Measurements from ENCODE around the gene BCAP31.
A peak's percentile ranks its signal among the peaks of the same experiment; 100 is the strongest.

Gene BCAP31

DNA sequence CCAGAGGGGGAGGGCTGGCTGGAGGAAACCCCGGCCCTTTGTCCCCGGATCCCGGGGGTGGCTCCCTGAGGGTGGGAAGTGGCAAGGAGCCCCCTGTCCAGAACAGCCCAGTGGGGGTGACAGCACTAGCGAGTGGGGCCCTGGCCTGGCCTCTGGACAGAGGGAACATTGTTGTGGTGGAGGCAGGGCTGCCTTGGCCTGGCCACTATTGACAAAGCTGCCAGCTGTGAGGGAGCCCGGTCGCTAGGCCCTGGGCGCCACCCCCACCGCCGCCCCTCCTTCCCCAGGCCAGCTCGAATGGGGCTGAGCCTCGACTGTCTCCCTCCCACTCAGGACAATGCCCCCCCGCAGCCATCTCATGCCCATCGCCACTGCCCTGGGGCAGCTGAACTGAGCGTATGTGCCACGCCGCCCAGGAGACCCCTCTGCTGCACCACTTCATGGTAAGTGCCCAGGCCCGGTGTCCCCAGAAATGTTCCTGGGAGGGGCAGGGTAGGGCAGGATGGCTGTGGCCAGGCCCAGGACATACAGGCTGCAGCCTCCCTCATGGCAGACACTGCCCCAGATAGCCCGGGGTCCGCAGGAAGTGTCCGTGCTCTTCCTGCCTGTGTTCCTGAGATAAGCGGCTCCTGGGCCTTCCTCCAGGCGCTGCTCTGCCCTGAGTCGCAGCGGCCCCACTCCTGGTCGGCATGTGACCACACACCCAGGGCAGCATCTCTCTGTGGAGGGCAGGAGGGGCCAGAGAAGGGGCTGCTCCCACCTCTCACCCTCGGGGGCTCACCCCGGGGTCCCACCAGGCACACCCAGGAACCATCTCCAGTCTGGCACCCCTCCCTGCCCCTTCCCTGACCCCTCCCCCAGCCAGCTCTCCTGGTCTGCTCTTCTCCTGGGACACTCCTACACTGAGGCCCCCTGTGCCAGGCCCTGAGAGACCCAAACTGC, 41.2 kb upstream of the BCAP31 start:
- no peak for DNase-seq (ENCODE audit: low read depth)
- TF ChIP-seq, protein P1, sequence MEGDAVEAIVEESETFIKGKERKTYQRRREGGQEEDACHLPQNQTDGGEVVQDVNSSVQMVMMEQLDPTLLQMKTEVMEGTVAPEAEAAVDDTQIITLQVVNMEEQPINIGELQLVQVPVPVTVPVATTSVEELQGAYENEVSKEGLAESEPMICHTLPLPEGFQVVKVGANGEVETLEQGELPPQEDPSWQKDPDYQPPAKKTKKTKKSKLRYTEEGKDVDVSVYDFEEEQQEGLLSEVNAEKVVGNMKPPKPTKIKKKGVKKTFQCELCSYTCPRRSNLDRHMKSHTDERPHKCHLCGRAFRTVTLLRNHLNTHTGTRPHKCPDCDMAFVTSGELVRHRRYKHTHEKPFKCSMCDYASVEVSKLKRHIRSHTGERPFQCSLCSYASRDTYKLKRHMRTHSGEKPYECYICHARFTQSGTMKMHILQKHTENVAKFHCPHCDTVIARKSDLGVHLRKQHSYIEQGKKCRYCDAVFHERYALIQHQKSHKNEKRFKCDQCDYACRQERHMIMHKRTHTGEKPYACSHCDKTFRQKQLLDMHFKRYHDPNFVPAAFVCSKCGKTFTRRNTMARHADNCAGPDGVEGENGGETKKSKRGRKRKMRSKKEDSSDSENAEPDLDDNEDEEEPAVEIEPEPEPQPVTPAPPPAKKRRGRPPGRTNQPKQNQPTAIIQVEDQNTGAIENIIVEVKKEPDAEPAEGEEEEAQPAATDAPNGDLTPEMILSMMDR (IDR thresholded peaks at IDR 0.05; ENCODE audit: control insufficient read depth, extremely low read depth, insufficient read depth) = no peak
- peak overlapping the region; percentile 68 for H3K4me3 ChIP-seq (ENCODE audit: low read depth, low read length)

DNA sequence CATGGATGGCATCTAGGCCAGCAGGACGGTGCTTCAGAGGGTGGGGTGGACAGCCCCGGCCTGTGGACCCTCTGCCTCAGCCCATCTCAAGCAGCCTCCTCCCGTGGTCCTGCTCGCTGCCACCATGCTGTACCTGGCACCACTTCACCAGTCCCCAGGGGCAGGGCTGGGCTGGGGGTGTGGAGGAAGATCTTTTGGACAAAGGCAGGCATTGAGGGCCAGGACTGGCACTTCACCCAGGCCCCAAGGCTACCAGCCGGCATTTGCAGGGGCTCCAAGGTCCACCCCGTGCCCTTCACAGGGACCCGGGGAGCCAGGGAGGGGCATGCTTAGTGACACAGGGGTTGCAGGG, 40.6 kb upstream of the BCAP31 start:
- H3K4me3 ChIP-seq (ENCODE audit: low read depth, low read length) = peak overlapping the region; percentile 68
- no peak for DNase-seq (ENCODE audit: low read depth)
- TF ChIP-seq, protein P1 (IDR thresholded peaks at IDR 0.05; ENCODE audit: control insufficient read depth, extremely low read depth, insufficient read depth) = no peak

DNA sequence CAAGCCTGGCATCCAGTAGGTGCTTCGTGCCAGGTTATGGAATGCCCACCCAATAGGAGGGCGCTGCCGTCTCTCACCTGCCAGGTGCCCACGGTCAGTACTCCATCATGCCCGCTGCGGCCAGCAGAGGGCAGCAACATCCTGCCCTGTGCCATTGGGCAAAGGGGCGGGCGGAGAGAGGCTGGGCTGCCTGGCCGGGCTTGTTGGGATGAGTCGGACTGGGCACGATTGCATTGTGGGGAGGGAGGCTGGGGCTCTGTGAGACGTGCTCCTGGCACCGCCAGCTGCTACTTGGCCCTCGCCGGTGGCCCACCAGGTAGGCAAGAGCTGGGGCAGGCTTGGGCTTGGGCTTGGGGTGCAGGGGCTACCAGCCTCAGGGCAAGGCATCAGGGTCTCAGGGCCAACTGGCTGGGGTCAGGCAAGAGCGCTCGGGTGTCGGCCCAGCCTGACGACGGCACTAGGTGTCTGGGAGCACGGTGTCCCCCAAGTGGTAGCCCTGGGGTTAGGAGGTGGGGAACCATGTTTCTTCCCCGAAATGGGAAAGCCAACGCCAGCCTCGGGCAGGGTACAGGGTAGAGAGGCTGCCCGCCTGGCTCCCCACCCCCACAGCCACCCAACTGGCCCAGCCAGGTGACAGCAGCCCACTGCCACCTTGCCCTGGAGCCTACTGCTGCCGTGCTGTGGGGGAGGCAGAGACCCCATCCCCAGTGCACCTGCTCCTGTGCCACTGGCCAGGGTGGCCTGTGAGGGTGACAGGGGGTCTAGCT, 40.0 kb upstream of the BCAP31 start, which contains the start of gene PLXNB3:
TSS of gene PLXNB3 (plus strand) at position 261 of the 767 bp plus-strand sequence. CDS start 1,287 bp downstream, outside the sequence.
- H3K4me3 ChIP-seq (ENCODE audit: low read depth, low read length) = peak within 1 kb of the TSS; percentile 68
- TF ChIP-seq, protein P1 (IDR thresholded peaks at IDR 0.05; ENCODE audit: control insufficient read depth, extremely low read depth, insufficient read depth) = peak; percentile 92
- peak; percentile 42 for DNase-seq (ENCODE audit: low read depth)

DNA sequence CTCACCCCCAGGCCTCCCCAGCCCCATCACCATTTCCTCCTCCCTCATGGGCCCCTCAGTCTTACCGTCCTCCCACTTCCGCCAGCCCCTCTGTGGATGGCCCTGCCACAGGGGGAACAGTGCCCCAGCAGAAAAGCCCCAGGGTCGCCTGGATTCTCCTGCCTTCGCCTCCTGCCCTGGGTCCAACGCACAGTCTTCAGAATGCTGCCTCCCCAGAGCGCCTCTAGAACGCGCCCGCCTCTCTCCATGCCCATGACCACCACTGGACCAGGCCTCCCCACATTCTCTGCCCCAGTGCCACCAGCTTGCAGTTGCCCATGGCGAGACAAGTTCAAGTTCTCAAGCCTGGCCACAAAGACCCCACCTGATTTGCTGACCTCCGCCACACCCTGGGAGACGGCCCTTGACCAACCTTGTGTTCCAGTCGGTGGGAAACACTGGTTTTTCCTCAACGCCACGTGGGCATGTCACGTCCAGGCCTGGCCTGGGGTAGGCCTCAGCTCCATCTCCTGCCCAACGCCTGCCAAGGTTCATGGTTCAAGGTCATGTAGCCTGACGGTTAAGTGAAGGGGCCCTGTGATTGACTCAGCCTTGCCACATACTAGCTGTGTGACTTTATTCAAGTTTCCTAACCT, 39.2 kb upstream of the BCAP31 start:
- no peak for DNase-seq (ENCODE audit: low read depth)
- TF ChIP-seq, protein P1 (IDR thresholded peaks at IDR 0.05; ENCODE audit: control insufficient read depth, extremely low read depth, insufficient read depth) = no peak
- no peak overlapping the region for H3K4me3 ChIP-seq (ENCODE audit: low read depth, low read length)

DNA sequence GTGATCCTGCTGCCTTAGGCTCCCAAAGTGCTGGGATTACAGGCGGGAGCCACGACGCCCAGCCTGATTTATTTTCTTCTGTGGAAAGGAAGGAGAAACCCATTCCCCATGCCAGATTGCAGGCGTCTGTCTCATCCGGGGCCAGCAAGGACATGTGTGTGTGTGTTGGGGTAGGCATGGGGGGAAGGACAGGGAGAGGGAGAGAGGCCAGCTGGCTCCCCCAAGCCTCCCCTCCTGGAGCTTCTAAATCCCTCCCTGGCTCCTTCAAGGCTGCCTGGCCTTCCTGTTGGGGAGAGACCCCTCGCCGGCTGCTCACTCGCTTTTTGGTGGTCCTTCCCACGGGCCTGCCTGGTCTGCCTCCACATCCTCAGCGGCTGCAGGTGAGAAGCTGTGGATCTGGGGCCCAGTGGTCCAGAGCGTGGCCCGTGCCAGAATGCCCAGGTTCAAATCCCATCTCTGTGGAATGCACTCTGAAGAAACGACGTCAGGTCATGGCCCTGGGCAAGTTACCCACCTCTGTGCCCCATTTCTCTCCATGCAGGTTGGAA, 38.5 kb upstream of the BCAP31 start:
- no peak overlapping the region for H3K4me3 ChIP-seq (ENCODE audit: low read depth, low read length)
- TF ChIP-seq, protein P1 (IDR thresholded peaks at IDR 0.05; ENCODE audit: control insufficient read depth, extremely low read depth, insufficient read depth) = no peak
- DNase-seq (ENCODE audit: low read depth) = no peak

DNA sequence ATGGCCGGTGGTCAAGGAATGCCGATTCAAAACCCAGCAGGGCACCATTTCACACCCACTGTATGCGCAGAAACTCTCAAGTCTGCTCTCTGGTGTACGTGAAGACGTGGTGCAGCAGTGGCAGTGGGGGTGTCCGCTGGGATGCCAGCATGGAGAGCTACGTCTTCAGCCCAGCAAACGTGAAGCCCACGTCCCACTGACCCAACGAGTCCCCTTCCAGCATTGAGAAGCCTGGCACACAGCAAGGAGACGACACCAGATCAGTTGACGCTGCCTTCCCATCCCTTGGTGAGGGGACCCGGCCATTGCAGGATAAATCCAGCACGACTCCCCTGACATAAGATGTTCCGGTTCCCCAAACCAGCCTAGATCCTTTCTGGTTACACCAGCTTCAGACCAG, 37.7 kb upstream of the BCAP31 start:
- DNase-seq (ENCODE audit: low read depth) = no peak
- TF ChIP-seq, protein P1 (IDR thresholded peaks at IDR 0.05; ENCODE audit: control insufficient read depth, extremely low read depth, insufficient read depth) = no peak
- H3K4me3 ChIP-seq (ENCODE audit: low read depth, low read length) = no peak overlapping the region
